ENCODE measurements around the gene TM9SF2.

- TF ChIP-seq ATF1 (CRISPR knock-in tag; IDR thresholded peaks at IDR 0.05) (no peak), USF1 (CRISPR knock-in tag; IDR thresholded peaks at IDR 0.05) (no peak), ARID4B (CRISPR knock-in tag; IDR thresholded peaks at IDR 0.05; ENCODE audit: borderline replicate concordance) (no peak), ZNF263 (CRISPR knock-in tag; IDR thresholded peaks at IDR 0.05; ENCODE audit: low read depth) (no peak), FOXP4 (CRISPR knock-in tag; IDR thresholded peaks at IDR 0.05) (no peak), ATF3 (CRISPR knock-in tag; conservative IDR thresholded peaks at IDR 0.05) (no peak), CTCF (IDR thresholded peaks at IDR 0.05) (no peak), IRF2 (CRISPR knock-in tag; IDR thresholded peaks at IDR 0.05; ENCODE audit: borderline replicate concordance, low read depth) (no peak), ZBTB21 (CRISPR knock-in tag; IDR thresholded peaks at IDR 0.05; ENCODE audit: borderline replicate concordance) (no peak), MAX (CRISPR knock-in tag; IDR thresholded peaks at IDR 0.05) (no peak), NR1H2 (CRISPR knock-in tag; IDR thresholded peaks at IDR 0.05) (no peak), FOXK1 (CRISPR knock-in tag; IDR thresholded peaks at IDR 0.05) (no peak), NR2C2 (CRISPR knock-in tag; IDR thresholded peaks at IDR 0.05) (no peak), ZSCAN18 (CRISPR knock-in tag; IDR thresholded peaks at IDR 0.05) (no peak)
These were observed 79.4 kb downstream of the TM9SF2 start for GRCh38 chr13:99580500-99581268.

All from WTC11 (cell line).